ENCODE data around the gene LMBR1. TPM values are rescaled to one million over a fixed set of nuclear protein-coding genes. Genes with fewer than 3 reads are reported as not detected.
A peak's percentile ranks its signal among the peaks of the same experiment; 100 is the strongest.
"Not testable (repeated sequence)": the region's sequence is repeated elsewhere in the genome, so short reads cannot be mapped to it uniquely, and the experiment has no call there.

LMBR1 gene
- total RNA-seq, 1 experiment from 2014 or later = 82.6 TPM

- Histone ChIP-seq H3K4me3 (ENCODE audit: low read depth in 2 of 2, low read length in 2 of 2) (peak overlapping the region; percentile 74 to 93), H3K27me3 (ENCODE audit: control insufficient read depth, insufficient read depth, low read length) (no peaks in the 10 kb centered on the region), H3K36me3 (ENCODE audit: control insufficient read depth, insufficient read depth, low read length) (no peaks in the 10 kb centered on the region; the same call in 1 of the 2 replicates), H3K4me1 (ENCODE audit: control insufficient read depth, insufficient read depth, low read length) (peaks cover 14% of the 10 kb centered on the region), H3K27ac (ENCODE audit: low read length) (peak overlapping the region; percentile 93), H3K9me3 (ENCODE audit: control insufficient read depth, insufficient read depth, low read depth, low read length) (no peaks in the 10 kb centered on the region)
- ATAC-seq (peak; percentile 20), DNase-seq (ENCODE audit: low read depth, low spot score) (no peak)
- ChIA-PET CTCF (no interaction called here), POLR2A (no interaction called here)
- no TSS peak for BruUV-seq (replicated peaks)
- in situ Hi-C loops (cut with HindIII; ENCODE audit: low pct_unique_long_range_greater_than_20kb, low sequenced_read_pairs) (no loop called here), intact Hi-C loops (cut with micrococcal nuclease; ENCODE audit: unreplicated experiment) (no loop called here)
- TF ChIP-seq REST (IDR thresholded peaks at IDR 0.05; ENCODE audit: insufficient read depth in 1 of 2, low read depth in 2 of 2, low read length in 1 of 2) (no peak), SIN3A (IDR thresholded peaks at IDR 0.05; ENCODE audit: borderline replicate concordance, insufficient read depth, low read depth, low read length) (no peak)
- TF ChIP-seq, protein P1, sequence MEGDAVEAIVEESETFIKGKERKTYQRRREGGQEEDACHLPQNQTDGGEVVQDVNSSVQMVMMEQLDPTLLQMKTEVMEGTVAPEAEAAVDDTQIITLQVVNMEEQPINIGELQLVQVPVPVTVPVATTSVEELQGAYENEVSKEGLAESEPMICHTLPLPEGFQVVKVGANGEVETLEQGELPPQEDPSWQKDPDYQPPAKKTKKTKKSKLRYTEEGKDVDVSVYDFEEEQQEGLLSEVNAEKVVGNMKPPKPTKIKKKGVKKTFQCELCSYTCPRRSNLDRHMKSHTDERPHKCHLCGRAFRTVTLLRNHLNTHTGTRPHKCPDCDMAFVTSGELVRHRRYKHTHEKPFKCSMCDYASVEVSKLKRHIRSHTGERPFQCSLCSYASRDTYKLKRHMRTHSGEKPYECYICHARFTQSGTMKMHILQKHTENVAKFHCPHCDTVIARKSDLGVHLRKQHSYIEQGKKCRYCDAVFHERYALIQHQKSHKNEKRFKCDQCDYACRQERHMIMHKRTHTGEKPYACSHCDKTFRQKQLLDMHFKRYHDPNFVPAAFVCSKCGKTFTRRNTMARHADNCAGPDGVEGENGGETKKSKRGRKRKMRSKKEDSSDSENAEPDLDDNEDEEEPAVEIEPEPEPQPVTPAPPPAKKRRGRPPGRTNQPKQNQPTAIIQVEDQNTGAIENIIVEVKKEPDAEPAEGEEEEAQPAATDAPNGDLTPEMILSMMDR (IDR thresholded peaks at IDR 0.05) = no peak
Observed at GRCh38 chr7:156639426-156640256, 253.3 kb downstream of the LMBR1 start.

- no TSS peak for BruUV-seq (replicated peaks)
- Histone ChIP-seq H3K4me1 (ENCODE audit: control insufficient read depth, insufficient read depth, low read length) (peaks cover 14% of the 10 kb centered on the region), H3K36me3 (ENCODE audit: control insufficient read depth, insufficient read depth, low read length) (no peaks in the 10 kb centered on the region; the same call in 1 of the 2 replicates), H3K4me3 (ENCODE audit: low read depth in 2 of 2, low read length in 2 of 2) (peak overlapping the region; percentile 74 to 93), H3K27ac (ENCODE audit: low read length) (peak overlapping the region; percentile 93; the same call in 1 of the 2 replicates), H3K9me3 (ENCODE audit: control insufficient read depth, insufficient read depth, low read depth, low read length) (no peaks in the 10 kb centered on the region), H3K27me3 (ENCODE audit: control insufficient read depth, insufficient read depth, low read length) (no peaks in the 10 kb centered on the region)
- POLR2A ChIA-PET = no interaction called here
- TF ChIP-seq POLR2AphosphoS5 (IDR thresholded peaks at IDR 0.05; ENCODE audit: low read depth, low read length) = no peak
- no peak for TF ChIP-seq TCF7L2 (IDR thresholded peaks at IDR 0.05; ENCODE audit: low read depth, low read length)
- TF ChIP-seq REST (IDR thresholded peaks at IDR 0.05; ENCODE audit: insufficient read depth in 1 of 2, low read depth in 2 of 2, low read length in 1 of 2) = no peak
- TF ChIP-seq, protein P1 (IDR thresholded peaks at IDR 0.05) = no peak
- no peak for TF ChIP-seq SIN3A (IDR thresholded peaks at IDR 0.05; ENCODE audit: borderline replicate concordance, insufficient read depth, low read depth, low read length)
- DNase-seq (ENCODE audit: low read depth, low spot score) (no peak), ATAC-seq (no peak)
- in situ Hi-C loops (cut with HindIII; ENCODE audit: low pct_unique_long_range_greater_than_20kb, low sequenced_read_pairs) = no loop called here
- CTCF ChIA-PET = no interaction called here
- intact Hi-C loops (cut with micrococcal nuclease; ENCODE audit: unreplicated experiment) = no loop called here
Observed at GRCh38 chr7:156638443-156639077, 254.4 kb downstream of the LMBR1 start.

DNA sequence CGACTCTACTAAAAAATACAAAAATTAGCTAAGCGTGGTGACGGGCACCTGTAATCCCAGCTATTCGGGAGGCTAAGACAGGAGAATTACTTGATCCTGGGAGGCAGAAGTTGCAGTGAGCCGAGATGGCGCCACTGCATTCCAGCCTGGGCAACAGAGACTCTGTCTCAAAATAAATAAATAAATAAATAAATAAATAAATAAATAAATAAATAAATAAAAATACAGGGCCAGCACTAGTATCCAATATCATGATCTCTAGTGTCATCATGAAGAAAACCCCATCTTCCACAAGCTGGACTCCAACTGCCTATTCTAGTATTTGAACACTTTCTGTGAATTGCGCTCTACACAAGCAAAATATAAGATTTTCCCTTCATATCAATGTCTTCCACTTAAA lies 255.9 kb downstream of the LMBR1 start:
- CTCF ChIA-PET; H3K27ac ChIP-seq (ENCODE audit: low read length); intact Hi-C loops (cut with micrococcal nuclease; ENCODE audit: unreplicated experiment); POLR2A ChIA-PET; H3K27me3 ChIP-seq (ENCODE audit: control insufficient read depth, insufficient read depth, low read length); DNase-seq (ENCODE audit: low read depth, low spot score); H3K4me3 ChIP-seq (ENCODE audit: low read depth in 2 of 2, low read length in 2 of 2); H3K9me3 ChIP-seq (ENCODE audit: control insufficient read depth, insufficient read depth, low read depth, low read length); H3K36me3 ChIP-seq (ENCODE audit: control insufficient read depth, insufficient read depth, low read length); in situ Hi-C loops (cut with HindIII; ENCODE audit: low pct_unique_long_range_greater_than_20kb, low sequenced_read_pairs); ATAC-seq; BruUV-seq (replicated peaks): not testable (repeated sequence)
- H3K4me1 ChIP-seq (ENCODE audit: control insufficient read depth, insufficient read depth, low read length) = peaks cover 12% of the 10 kb centered on the region
